Activated CD8-positive, alpha-beta memory T cell treated with anti-CD3 and anti-CD28 coated beads, Interleukin-2, amount 10 ng/mL, durations not matched to agents 7 days and 5 days (primary cell): ENCODE measurements around the gene ENPP6. TPM values are rescaled to one million over a fixed set of nuclear protein-coding genes. Genes with fewer than 3 reads are reported as not detected.

Experiments
- ATAC-seq: fragments of 150-1000 bp; cut with Tn5 transposase; one replicate; pipeline ENCODE4 v1.10.0; 2021; ENCODE audit warnings: moderate library complexity
- CTCF ChIA-PET: fragments of 350-600 bp; sonication (Branson Sonifier 250); formaldehyde crosslinking; loops from one replicate; lab custom pipeline; 2021; ENCODE audit warnings: antibody characterized with exemption; lab: Charles Lee
- DNase-seq: peaks from one replicate; pipeline ENCODE4 v3.0.0-alpha.2; 2020
- H3K27ac Mint-ChIP-seq: one replicate; pipeline ENCODE4 v1.8.0; 2021; ENCODE audit warnings: mild to moderate bottlenecking, mixed read lengths
- H3K27me3 Mint-ChIP-seq: one replicate; pipeline ENCODE4 v1.8.0; 2021; ENCODE audit warnings: mixed read lengths
- H3K36me3 Mint-ChIP-seq: one replicate; pipeline ENCODE4 v1.8.0; 2021; ENCODE audit warnings: mild to moderate bottlenecking, mixed read lengths
- H3K4me1 Mint-ChIP-seq: one replicate; pipeline ENCODE4 v1.8.0; 2021; ENCODE audit warnings: mixed read lengths
- H3K4me3 Mint-ChIP-seq: one replicate; pipeline ENCODE4 v1.8.0; 2021; ENCODE audit warnings: mild to moderate bottlenecking, moderate library complexity, mixed read lengths
- H3K9me3 Mint-ChIP-seq: one replicate; pipeline ENCODE4 v1.8.0; 2022; ENCODE audit warnings: low read depth, mixed read lengths
- total RNA-seq, 2 experiments: library from RNA; stranded (reverse); gene quantifications; one replicate each; pipeline ENCODE4 v1.2.3, GENCODE V29; 2021

Gene ENPP6
- total RNA-seq, 2 experiments from 2014 or later = 6.2 to 6.9 TPM

DNA sequence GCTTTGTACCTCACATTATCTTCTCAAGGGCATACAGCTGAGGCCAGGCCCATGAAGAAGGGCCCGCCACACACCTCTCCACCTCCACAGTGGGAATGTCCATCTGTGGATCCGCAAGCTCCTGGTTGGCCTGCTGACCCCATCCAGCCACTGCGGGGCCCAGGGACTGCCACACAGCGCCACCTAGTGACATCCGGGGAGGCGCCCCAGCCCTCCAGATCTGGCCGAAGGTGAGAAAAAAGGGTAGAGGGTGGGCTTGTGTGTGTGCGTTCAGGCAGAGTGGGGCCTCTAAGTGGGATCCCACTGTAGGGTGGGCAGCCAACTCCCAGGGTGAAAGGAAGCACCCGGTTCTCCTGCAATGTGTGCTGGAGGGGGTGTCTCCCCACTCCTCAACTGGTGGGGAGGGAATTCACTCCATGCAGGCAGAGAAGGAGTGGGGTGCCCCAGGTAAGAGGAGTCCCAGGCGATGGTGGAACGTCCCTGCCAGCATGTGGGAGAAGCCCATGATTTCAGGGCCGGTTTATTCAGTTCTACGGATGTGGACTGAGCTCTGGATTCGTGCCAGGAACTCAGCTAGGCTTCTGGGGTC, 117.3 kb downstream of the ENPP6 start:
- CTCF ChIA-PET = no interaction called here
- no peaks in the 10 kb centered on the region for H3K36me3 Mint-ChIP-seq
- no peak overlapping the region for H3K4me3 Mint-ChIP-seq
- DNase-seq (no peak), ATAC-seq (no peak)
- peaks cover 19% of the 10 kb centered on the region for H3K27me3 Mint-ChIP-seq
- peaks cover 9% of the 10 kb centered on the region for H3K4me1 Mint-ChIP-seq
- no peak overlapping the region for H3K27ac Mint-ChIP-seq
- H3K9me3 Mint-ChIP-seq = no peaks in the 10 kb centered on the region

DNA sequence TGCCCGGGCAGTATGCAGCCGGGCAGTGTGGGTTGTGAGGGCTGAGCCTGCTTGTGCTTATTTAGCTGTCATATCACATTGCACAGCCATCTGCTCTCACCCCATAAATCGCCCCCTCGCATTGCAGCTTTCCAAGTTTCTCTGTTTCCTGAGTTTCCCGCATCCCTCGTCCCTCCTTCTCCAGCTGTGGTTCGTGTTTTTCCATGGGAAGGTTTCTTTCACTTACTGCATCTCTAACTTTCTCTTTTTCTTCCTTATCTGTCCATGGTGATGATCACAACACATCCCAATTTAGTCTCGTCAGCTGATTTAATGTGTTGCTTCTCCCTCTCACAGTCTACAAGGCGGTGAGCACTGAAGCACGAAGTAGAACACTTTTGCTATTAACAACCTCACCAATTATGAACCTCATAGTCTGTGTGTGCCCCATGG, 118.1 kb downstream of the ENPP6 start:
- H3K27ac Mint-ChIP-seq = no peak overlapping the region
- no peak overlapping the region for H3K4me3 Mint-ChIP-seq
- no peaks in the 10 kb centered on the region for H3K9me3 Mint-ChIP-seq
- ATAC-seq = no peak
- no peaks in the 10 kb centered on the region for H3K36me3 Mint-ChIP-seq
- DNase-seq = no peak
- H3K27me3 Mint-ChIP-seq = peaks cover 19% of the 10 kb centered on the region
- H3K4me1 Mint-ChIP-seq = peaks cover 9% of the 10 kb centered on the region
- CTCF ChIA-PET = no interaction called here

DNA sequence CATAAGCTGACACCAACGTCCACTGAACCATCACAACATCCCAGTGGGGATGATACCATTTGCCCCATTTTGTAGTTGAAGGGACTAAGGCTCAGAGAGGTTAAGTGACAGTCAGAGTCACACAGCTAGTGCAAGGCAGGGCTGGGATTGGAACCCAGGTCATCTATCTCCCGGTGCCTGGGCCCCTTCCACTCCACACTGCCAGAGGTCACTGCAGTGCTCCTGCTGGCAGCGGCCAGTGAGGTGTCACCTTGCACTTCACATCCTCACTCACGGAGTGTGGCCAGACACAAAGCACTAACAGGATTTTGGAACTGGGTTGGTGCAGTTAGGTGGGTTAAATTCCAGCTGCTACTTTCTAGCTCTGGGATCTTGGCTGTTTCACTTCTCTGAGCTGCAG, 118.7 kb downstream of the ENPP6 start:
- ATAC-seq (no peak), DNase-seq (no peak)
- CTCF ChIA-PET = no interaction called here
- no peak overlapping the region for H3K4me3 Mint-ChIP-seq
- no peaks in the 10 kb centered on the region for H3K36me3 Mint-ChIP-seq
- peaks cover 19% of the 10 kb centered on the region for H3K27me3 Mint-ChIP-seq
- no peak overlapping the region for H3K27ac Mint-ChIP-seq
- no peaks in the 10 kb centered on the region for H3K9me3 Mint-ChIP-seq
- H3K4me1 Mint-ChIP-seq = peaks cover 9% of the 10 kb centered on the region

DNA sequence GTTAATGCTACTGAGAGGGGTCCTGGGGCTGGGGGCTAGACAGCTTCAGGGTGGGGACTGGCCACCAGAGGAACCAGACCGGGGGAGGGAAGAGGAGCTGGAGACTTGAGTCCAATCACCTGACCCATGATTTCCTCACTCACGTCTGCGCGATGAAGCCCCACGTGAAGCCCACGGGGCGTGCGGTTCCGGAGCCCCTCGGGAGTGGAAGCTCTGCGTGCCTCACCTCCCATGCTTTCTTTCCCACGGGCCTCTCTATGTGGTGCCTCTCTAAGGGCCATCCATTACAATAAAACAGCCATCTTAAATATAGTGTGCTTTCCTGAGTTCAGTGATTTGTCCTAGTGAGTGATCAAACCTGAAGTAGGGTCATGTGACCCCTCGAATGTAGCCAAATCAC, 119.9 kb downstream of the ENPP6 start:
- Mint-ChIP-seq H3K27me3 (peaks cover 19% of the 10 kb centered on the region), H3K4me1 (peaks cover 9% of the 10 kb centered on the region), H3K36me3 (no peaks in the 10 kb centered on the region), H3K27ac (no peak overlapping the region), H3K4me3 (no peak overlapping the region), H3K9me3 (no peaks in the 10 kb centered on the region)
- no peak for DNase-seq
- ATAC-seq = no peak
- CTCF ChIA-PET = no interaction called here

DNA sequence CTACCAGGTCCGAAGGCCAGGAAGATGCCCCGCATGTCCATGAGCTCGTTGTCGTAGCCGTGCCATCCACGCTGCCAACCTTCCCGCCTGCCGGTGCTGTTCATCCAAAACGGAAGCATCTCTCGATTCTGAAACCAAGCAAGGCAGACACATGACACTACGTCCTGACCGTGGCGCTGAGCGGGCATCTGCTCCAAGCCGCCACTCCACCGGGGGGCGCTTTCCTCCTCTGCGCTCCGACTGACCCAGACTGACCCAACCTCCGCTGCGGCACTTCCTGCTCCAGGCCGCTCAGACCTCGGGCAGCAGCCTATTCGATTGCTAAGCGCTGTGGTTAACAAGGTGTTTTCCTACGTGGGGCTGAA, 120.5 kb downstream of the ENPP6 start:
- CTCF ChIA-PET = no interaction called here
- DNase-seq (peak; percentile 49), ATAC-seq (peak; percentile 51)
- H3K27ac Mint-ChIP-seq = no peak overlapping the region
- H3K4me1 Mint-ChIP-seq = peaks cover 9% of the 10 kb centered on the region
- no peaks in the 10 kb centered on the region for H3K36me3 Mint-ChIP-seq
- peaks cover 19% of the 10 kb centered on the region for H3K27me3 Mint-ChIP-seq
- H3K9me3 Mint-ChIP-seq = no peaks in the 10 kb centered on the region
- H3K4me3 Mint-ChIP-seq = peak overlapping the region; percentile 44

DNA sequence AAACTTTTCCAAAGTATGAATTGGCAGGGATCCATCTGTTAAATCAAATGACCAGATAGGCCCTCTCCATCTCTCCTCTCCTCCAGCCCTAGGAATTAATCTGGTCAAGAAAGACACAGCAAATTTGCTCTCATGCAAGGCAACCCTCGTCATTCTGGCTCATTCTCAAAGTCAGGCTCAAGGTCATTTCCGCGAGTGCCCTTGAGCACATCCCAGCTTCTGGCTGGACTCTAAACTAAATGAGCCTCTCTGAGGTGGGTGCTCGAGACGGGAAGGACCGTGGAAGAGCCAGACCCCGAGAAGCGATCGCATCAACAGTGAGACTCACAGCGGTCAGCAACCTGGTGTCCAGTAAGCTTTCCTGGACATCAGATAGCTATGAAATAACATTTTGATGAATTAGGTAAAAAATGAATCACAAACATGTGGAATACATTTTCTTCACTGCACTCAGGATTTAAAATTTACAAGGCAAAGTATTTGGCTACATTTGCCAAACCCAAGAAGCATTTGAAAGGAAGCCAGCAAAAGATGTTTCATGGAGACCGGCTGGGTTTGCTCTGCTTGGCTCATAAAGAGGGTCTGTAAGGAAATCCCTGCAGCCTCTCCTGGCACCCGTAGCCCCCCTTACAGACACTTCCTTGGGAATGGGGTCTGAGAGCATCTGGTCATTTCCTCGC, 121.0 kb downstream of the ENPP6 start:
- DNase-seq = no peak
- no peak for ATAC-seq
- no peaks in the 10 kb centered on the region for H3K9me3 Mint-ChIP-seq
- H3K4me1 Mint-ChIP-seq = peaks cover 9% of the 10 kb centered on the region
- H3K27me3 Mint-ChIP-seq = peaks cover 19% of the 10 kb centered on the region
- H3K4me3 Mint-ChIP-seq = peak overlapping the region; percentile 44
- H3K36me3 Mint-ChIP-seq = no peaks in the 10 kb centered on the region
- CTCF ChIA-PET = no interaction called here
- H3K27ac Mint-ChIP-seq = no peak overlapping the region

DNA sequence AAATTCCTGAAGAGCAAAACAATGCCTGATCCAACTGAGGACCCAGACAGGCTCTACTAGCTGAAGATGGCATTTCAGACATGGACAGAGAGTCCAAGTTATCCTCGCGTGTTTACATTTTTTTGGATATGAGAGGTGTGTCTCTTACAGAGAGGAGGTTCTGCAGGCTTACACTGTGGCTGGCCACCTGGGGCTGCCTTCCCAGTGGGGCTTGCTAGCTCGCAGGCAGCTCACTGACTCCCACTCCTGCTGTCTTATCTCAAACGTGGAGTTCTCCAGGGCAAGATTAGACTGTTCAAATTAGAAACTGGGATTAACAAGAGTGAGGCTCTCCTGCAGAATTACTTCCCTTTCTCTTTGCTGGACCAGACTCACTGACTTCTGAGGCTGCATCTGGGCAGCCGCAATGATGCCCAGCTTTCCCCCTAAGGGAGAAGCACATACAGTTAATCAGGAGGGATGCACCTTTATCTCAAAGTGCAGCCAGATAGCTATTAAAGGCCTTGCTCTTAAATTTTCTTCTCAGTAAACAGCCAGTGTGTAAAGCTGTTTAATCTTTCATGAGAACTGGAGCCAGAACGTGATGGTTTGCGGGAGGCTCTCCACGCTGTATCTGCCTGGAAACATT, 123.0 kb downstream of the ENPP6 start:
- CTCF ChIA-PET = no interaction called here
- peaks cover 19% of the 10 kb centered on the region for H3K27me3 Mint-ChIP-seq
- no peak for ATAC-seq

DNA sequence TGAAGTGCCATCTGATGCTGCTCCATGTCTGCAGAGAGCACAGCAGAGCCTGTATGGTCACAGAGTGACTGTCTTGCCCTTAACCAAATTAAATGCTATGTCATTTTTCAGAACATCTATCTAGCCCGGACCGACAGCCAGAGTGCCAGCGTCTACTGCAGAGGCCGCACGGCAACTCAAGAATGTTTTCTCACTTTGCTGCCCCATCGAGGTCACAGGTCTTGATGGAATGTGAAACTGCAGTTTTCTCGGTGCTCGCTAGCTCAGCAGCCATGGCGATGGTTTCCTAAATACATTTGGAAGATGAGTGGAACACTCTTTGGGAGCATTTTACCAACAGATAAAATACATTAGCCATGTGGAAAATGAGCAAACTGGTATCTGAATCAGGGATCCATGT, 125.7 kb downstream of the ENPP6 start:
- Mint-ChIP-seq H3K27me3 (peaks cover 25% of the 10 kb centered on the region), H3K4me3 (no peak overlapping the region), H3K4me1 (no peaks in the 10 kb centered on the region), H3K27ac (no peak overlapping the region), H3K9me3 (no peaks in the 10 kb centered on the region), H3K36me3 (no peaks in the 10 kb centered on the region)
- no peak for ATAC-seq
- CTCF ChIA-PET = no interaction called here
- no peak for DNase-seq

More for the DNA sequence above, 123.0 kb downstream of the ENPP6 start:
- H3K27ac Mint-ChIP-seq = no peak overlapping the region
- H3K36me3 Mint-ChIP-seq = no peaks in the 10 kb centered on the region
- H3K9me3 Mint-ChIP-seq = no peaks in the 10 kb centered on the region
- DNase-seq = no peak
- H3K4me1 Mint-ChIP-seq = peaks cover 9% of the 10 kb centered on the region
- H3K4me3 Mint-ChIP-seq = no peak overlapping the region

DNA sequence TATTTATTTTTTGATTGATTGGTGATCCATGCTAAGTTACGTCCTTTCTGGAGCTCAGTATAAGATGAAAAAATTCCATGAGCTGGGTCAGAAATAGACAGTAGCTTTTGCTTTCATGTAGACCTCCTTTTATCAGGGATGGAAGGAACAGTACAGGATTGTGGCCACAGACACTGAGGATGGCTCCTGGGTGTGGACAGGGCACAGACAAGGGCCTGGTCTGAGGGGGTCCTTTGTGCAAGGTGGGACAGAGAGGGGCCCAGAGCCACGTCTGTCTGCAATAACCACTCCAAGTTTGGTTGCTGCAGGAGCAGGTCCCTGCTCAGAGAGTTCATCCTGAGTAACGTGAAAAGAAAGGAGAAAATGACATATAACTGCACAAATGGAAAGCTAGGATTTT, 127.1 kb downstream of the ENPP6 start:
- Mint-ChIP-seq H3K4me3 (no peak overlapping the region), H3K4me1 (no peaks in the 10 kb centered on the region), H3K36me3 (no peaks in the 10 kb centered on the region), H3K27ac (no peak overlapping the region), H3K9me3 (no peaks in the 10 kb centered on the region), H3K27me3 (peaks cover 15% of the 10 kb centered on the region)
- CTCF ChIA-PET = no interaction called here
- no peak for DNase-seq
- no peak for ATAC-seq

DNA sequence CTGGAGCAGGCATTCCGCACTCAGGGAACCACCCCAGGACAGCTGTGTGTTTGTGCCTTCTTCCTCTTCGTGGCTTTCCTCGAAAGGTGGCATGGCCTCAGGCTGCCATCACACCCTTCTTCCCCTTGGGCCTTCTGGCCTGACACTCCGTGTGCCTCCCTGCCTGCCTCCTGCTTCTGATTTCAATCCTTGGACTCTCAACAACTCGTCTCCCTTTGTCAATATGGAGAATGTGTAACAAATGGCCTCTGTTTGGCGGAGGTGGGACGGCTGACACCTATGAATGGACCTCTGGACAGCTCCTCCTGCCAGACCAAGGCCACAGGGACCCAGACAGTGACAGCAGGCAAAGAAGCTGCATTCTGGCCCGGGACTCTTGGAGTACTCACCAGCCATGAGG, 137.0 kb downstream of the ENPP6 start:
- ATAC-seq (no peak), DNase-seq (no peak)
- Mint-ChIP-seq H3K4me1 (no peaks in the 10 kb centered on the region), H3K27me3 (peaks cover 25% of the 10 kb centered on the region), H3K27ac (no peak overlapping the region), H3K9me3 (no peaks in the 10 kb centered on the region), H3K4me3 (no peak overlapping the region), H3K36me3 (no peaks in the 10 kb centered on the region)
- CTCF ChIA-PET = no interaction called here

DNA sequence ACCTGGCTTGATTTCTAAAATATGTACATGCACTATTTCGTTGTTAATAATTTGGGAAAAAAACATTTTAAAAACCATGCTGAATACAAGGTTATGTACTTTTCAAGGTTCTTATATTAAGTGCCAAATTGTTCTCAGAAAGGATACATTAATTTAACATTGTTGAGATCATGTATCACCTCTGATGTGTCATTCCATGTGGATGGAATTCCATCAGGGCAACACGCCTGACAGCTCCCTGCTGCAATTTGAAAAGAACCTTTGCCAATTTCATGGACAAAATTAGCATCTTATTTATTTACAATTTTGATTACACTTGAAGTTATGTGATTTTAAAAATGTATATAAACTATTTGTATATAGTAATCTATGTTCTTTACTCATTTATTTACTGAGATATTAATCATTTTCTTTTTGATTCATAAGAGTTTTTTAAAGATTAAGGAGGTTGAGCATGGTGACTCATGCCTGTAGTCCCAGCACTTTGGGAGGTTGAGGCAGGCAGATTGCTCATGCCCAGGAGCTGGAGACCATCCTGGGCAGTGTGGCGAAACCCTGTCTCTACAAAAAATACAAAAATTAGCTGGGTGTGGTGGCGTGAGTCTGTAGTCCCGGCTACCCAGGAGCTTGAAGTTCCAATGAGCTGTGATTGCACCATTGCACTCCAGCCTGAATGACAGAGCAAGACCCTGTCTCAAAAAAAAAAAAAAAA, 142.8 kb downstream of the ENPP6 start:
- H3K27me3 Mint-ChIP-seq = peaks cover 29% of the 10 kb centered on the region
- H3K9me3 Mint-ChIP-seq = peaks cover 5% of the 10 kb centered on the region
- ATAC-seq = no peak
- H3K4me3 Mint-ChIP-seq = no peak overlapping the region
- CTCF ChIA-PET = interaction anchor here (1.0 kb wide), 1 partner anchor 20 kb away, joined by 3 read pairs; no protein-coding TSS in a partner anchor
- H3K4me1 Mint-ChIP-seq = no peaks in the 10 kb centered on the region
- no peaks in the 10 kb centered on the region for H3K36me3 Mint-ChIP-seq
- H3K27ac Mint-ChIP-seq = no peak overlapping the region
- DNase-seq = no peak

DNA sequence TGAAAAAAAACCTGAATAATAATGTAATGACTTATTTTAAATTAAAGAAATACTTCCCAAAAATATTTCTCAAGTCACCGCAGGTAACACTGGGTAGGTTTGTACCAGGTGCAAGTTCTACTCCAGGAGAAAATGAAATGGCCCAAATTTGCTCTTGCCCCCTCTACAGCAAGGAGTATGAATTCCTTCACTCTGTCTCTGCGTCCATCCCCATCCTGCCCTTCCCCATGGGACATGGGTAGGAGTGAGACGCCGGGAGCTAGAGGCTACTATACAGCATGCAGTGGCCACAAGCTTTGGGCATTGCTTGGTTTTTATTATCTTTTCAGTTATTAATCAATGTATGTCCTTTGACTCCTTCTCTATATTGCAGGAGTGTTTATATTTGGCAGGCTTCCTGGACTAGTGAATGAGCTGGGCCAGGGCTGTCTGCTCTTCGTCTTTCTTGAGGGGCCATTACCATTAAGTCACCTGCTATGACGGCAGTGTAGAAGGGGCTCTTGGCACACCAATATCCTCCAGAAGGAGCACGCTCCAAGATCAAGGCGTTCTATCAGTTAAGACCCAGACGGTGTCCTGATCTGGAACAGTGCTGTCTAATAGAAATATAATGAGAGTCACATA, 149.6 kb downstream of the ENPP6 start:
- Mint-ChIP-seq H3K36me3 (no peaks in the 10 kb centered on the region), H3K27ac (no peak overlapping the region), H3K27me3 (peaks cover 15% of the 10 kb centered on the region), H3K4me1 (no peaks in the 10 kb centered on the region), H3K4me3 (no peak overlapping the region), H3K9me3 (peaks cover 2% of the 10 kb centered on the region)
- CTCF ChIA-PET = no interaction called here
- ATAC-seq (no peak), DNase-seq (no peak)

DNA sequence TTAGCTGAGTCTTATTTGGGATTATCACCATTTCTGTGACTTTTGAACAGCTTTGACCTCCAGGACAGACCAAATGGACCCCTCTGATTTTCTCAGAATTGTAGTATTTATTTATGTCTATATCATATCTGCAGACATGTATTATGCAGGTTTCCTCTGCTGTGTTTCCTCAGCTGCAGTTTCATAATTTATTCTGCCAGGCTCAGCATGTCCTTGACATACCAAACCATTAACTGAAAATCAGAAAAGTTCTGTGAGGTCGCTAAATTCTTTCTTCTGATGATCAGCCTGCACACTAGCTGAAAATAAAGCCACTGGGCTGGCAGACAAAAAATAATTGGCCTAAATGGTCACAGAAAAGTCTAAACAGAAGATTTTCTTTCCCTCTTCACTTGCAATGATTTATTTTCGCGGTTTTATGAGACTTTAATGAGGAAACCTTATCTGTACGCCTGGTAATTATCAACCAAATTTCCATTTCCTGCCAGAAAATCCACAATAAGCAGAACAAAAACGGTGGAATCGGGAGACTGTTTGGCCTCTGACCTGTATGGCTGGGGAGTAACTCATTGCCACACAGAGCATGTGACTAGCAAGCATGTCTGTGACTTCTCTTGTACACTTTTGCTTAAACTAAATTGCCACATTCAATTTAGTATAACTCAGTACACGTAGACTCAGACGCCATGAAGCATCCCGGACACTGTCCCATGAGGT, 150.9 kb downstream of the ENPP6 start:
- Mint-ChIP-seq H3K27ac (no peak overlapping the region), H3K4me1 (no peaks in the 10 kb centered on the region), H3K36me3 (no peaks in the 10 kb centered on the region), H3K27me3 (peaks cover 9% of the 10 kb centered on the region), H3K4me3 (no peak overlapping the region), H3K9me3 (peaks cover 1% of the 10 kb centered on the region)
- no peak for ATAC-seq
- no peak for DNase-seq
- CTCF ChIA-PET = no interaction called here
